ENCODE measurements around the gene CAPN2.

CAPN2 gene

DNA sequence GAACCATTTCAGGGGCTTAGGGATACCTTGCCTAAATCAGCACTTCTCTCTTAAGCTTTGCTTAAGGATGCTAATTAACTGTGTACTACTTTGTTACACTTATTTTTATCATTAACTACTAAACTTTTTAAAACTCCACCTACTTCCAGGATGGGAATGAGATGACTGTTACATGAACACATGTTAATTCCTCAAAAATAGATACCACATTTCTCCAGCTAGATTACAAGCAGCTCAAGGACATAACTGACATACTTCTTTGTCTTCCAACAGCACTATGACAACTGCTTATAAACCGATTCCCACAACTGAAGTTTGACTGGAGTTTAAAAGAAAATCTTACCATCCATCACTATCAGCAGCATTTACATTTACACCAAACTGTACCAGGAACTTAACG is 79.7 kb downstream of the CAPN2 start:
- H2BK5ac ChIP-seq (ENCODE audit: low read length), result no peak overlapping the region
- no peak overlapping the region for H4K91ac ChIP-seq (ENCODE audit: low read depth, low read length, poor library complexity)
- no peak overlapping the region for H3K18ac ChIP-seq (ENCODE audit: low read length)
- H4K8ac ChIP-seq (ENCODE audit: low read depth, low read length), result no peak overlapping the region
- H3K4me1 ChIP-seq (ENCODE audit: control insufficient read depth in 2 of 2, insufficient read depth in 1 of 2, low read depth in 1 of 2, low read length in 2 of 2), result no peaks in the 10 kb centered on the region
- H3K27me3 ChIP-seq (ENCODE audit: control insufficient read depth in 3 of 3, insufficient read depth in 3 of 3, low read depth in 1 of 3, low read length in 3 of 3), result no peaks in the 10 kb centered on the region
- no peak overlapping the region for H3K23ac ChIP-seq (ENCODE audit: low read depth, low read length, poor library complexity)
- H3K4me2 ChIP-seq (ENCODE audit: insufficient read depth, low read length, poor library complexity, severe bottlenecking), result no peak overlapping the region
- WGBS, 2 donors (ENCODE audit: extremely low coverage in 2 of 2, insufficient read length in 2 of 2, insufficient replicate concordance in 1 of 2), result no CpG with 5 or more reads among the region's 2 CpGs
- H2AK5ac ChIP-seq (ENCODE audit: low read depth, low read length), result no peak overlapping the region
- DNase-seq (ENCODE audit: low spot score), result no peak
- H3K9me3 ChIP-seq (replicated peaks in 1 of 2; ENCODE audit: control insufficient read depth in 2 of 2, insufficient read depth in 1 of 2, low read depth in 1 of 2, low read length in 2 of 2), result peaks cover 0 to 2% of the 10 kb centered on the region in 2 donors
- H3K4me3 ChIP-seq (ENCODE audit: low read length in 2 of 2), result no peak overlapping the region
- no peak overlapping the region for H2BK120ac ChIP-seq (ENCODE audit: low read depth, low read length)
- no peak overlapping the region for H3K14ac ChIP-seq (ENCODE audit: low read length)
- H3K4ac ChIP-seq (ENCODE audit: low read length), result no peak overlapping the region
- no peak overlapping the region for H3K9ac ChIP-seq (ENCODE audit: low read depth, low read length, poor library complexity)
- H2BK12ac ChIP-seq (ENCODE audit: low read length), result no peak overlapping the region
- H2BK15ac ChIP-seq (ENCODE audit: low read length), result no peak overlapping the region
- H2AFZ ChIP-seq (ENCODE audit: low read length), result no peak overlapping the region
- H3K36me3 ChIP-seq (replicated peaks in 1 of 2; ENCODE audit: control insufficient read depth in 2 of 2, insufficient read depth in 2 of 2, low read length in 2 of 2), result peaks cover 14 to 100% of the 10 kb centered on the region in 2 donors
- H3K79me1 ChIP-seq (ENCODE audit: low read depth, low read length), result peaks cover 2% of the 10 kb centered on the region
- H3K27ac ChIP-seq (replicated peaks; ENCODE audit: low read length), result no peak overlapping the region

DNA sequence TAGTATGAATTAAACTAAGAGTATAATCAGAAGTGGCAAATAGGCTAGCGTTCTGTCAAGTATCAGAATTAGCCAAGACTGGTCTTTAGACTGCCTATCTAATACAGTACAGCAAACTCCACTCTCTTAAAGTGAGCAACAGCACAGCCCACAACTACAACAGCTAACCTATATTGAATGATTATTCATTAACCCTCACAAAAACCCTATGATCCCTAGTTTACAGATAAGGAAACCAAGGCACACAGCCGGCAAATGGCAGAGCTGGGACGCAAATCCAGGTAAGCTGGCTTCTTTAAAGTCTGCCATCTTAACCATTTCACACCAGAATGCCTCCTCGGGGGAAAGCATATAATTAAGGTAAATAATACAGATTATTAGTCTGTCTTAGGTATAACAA is 81.4 kb downstream of the CAPN2 start:
- no peak overlapping the region for H3K4ac ChIP-seq (ENCODE audit: low read length)
- no peak overlapping the region for H2AFZ ChIP-seq (ENCODE audit: low read length)
- peaks cover 20 to 100% of the 10 kb centered on the region in 2 donors for H3K36me3 ChIP-seq (replicated peaks in 1 of 2; ENCODE audit: control insufficient read depth in 2 of 2, insufficient read depth in 2 of 2, low read length in 2 of 2)
- no peak overlapping the region for H3K18ac ChIP-seq (ENCODE audit: low read length)
- H2BK5ac ChIP-seq (ENCODE audit: low read length), result no peak overlapping the region
- WGBS, 2 donors (ENCODE audit: extremely low coverage in 2 of 2, insufficient read length in 2 of 2, insufficient replicate concordance in 1 of 2), result no CpG with 5 or more reads among the region's 4 CpGs
- no peaks in the 10 kb centered on the region for H3K4me1 ChIP-seq (ENCODE audit: control insufficient read depth in 2 of 2, insufficient read depth in 1 of 2, low read depth in 1 of 2, low read length in 2 of 2)
- no peak overlapping the region for H2BK120ac ChIP-seq (ENCODE audit: low read depth, low read length)
- H3K27ac ChIP-seq (replicated peaks; ENCODE audit: low read length), result no peak overlapping the region
- no peak overlapping the region for H2AK5ac ChIP-seq (ENCODE audit: low read depth, low read length)
- no peak overlapping the region for H2BK12ac ChIP-seq (ENCODE audit: low read length)
- H3K23ac ChIP-seq (ENCODE audit: low read depth, low read length, poor library complexity), result no peak overlapping the region
- DNase-seq (ENCODE audit: low spot score), result no peak
- H3K4me2 ChIP-seq (ENCODE audit: insufficient read depth, low read length, poor library complexity, severe bottlenecking), result no peak overlapping the region
- no peak overlapping the region for H3K9ac ChIP-seq (ENCODE audit: low read depth, low read length, poor library complexity)
- H4K91ac ChIP-seq (ENCODE audit: low read depth, low read length, poor library complexity), result no peak overlapping the region
- peaks cover 0 to 2% of the 10 kb centered on the region in 2 donors for H3K9me3 ChIP-seq (replicated peaks in 1 of 2; ENCODE audit: control insufficient read depth in 2 of 2, insufficient read depth in 1 of 2, low read depth in 1 of 2, low read length in 2 of 2)
- no peak overlapping the region for H4K8ac ChIP-seq (ENCODE audit: low read depth, low read length)
- no peak overlapping the region for H2BK15ac ChIP-seq (ENCODE audit: low read length)
- H3K27me3 ChIP-seq (ENCODE audit: control insufficient read depth in 3 of 3, insufficient read depth in 3 of 3, low read depth in 1 of 3, low read length in 3 of 3), result no peaks in the 10 kb centered on the region
- H3K14ac ChIP-seq (ENCODE audit: low read length), result no peak overlapping the region
- peaks cover 2% of the 10 kb centered on the region for H3K79me1 ChIP-seq (ENCODE audit: low read depth, low read length)
- no peak overlapping the region for H3K4me3 ChIP-seq (ENCODE audit: low read length in 2 of 2)

GRCh38 chr1:223794136-223794880 is 82.0 kb downstream of the CAPN2 start:
- Histone ChIP-seq H3K14ac (ENCODE audit: low read length) (no peak overlapping the region), H3K4me2 (ENCODE audit: insufficient read depth, low read length, poor library complexity, severe bottlenecking) (no peak overlapping the region), H3K27ac (replicated peaks; ENCODE audit: low read length) (no peak overlapping the region), H3K4me3 (ENCODE audit: low read length in 2 of 2) (no peak overlapping the region), H3K9ac (ENCODE audit: low read depth, low read length, poor library complexity) (no peak overlapping the region), H2BK120ac (ENCODE audit: low read depth, low read length) (no peak overlapping the region), H3K27me3 (ENCODE audit: control insufficient read depth in 3 of 3, insufficient read depth in 3 of 3, low read depth in 1 of 3, low read length in 3 of 3) (no peaks in the 10 kb centered on the region), H4K8ac (ENCODE audit: low read depth, low read length) (no peak overlapping the region), H3K4me1 (ENCODE audit: control insufficient read depth in 2 of 2, insufficient read depth in 1 of 2, low read depth in 1 of 2, low read length in 2 of 2) (no peaks in the 10 kb centered on the region), H2AK5ac (ENCODE audit: low read depth, low read length) (no peak overlapping the region), H3K79me1 (ENCODE audit: low read depth, low read length) (no peaks in the 10 kb centered on the region), H2BK12ac (ENCODE audit: low read length) (no peak overlapping the region), H3K9me3 (replicated peaks in 1 of 2; ENCODE audit: control insufficient read depth in 2 of 2, insufficient read depth in 1 of 2, low read depth in 1 of 2, low read length in 2 of 2) (no peaks in the 10 kb centered on the region), H2BK15ac (ENCODE audit: low read length) (no peak overlapping the region), H3K36me3 (replicated peaks in 1 of 2; ENCODE audit: control insufficient read depth in 2 of 2, insufficient read depth in 2 of 2, low read length in 2 of 2) (peaks cover 18 to 100% of the 10 kb centered on the region in 2 donors), H4K91ac (ENCODE audit: low read depth, low read length, poor library complexity) (no peak overlapping the region), H2BK5ac (ENCODE audit: low read length) (no peak overlapping the region), H3K18ac (ENCODE audit: low read length) (no peak overlapping the region), H3K23ac (ENCODE audit: low read depth, low read length, poor library complexity) (no peak overlapping the region), H2AFZ (ENCODE audit: low read length) (no peak overlapping the region), H3K4ac (ENCODE audit: low read length) (no peak overlapping the region)
- WGBS, 2 donors (ENCODE audit: extremely low coverage in 2 of 2, insufficient read length in 2 of 2, insufficient replicate concordance in 1 of 2), result no CpG with 5 or more reads among the region's 9 CpGs
- DNase-seq (ENCODE audit: low spot score), result no peak

- Histone ChIP-seq H3K4me3 (ENCODE audit: low read length in 2 of 2) (no peak overlapping the region), H2BK12ac (ENCODE audit: low read length) (no peak overlapping the region), H3K4me1 (ENCODE audit: control insufficient read depth in 2 of 2, insufficient read depth in 1 of 2, low read depth in 1 of 2, low read length in 2 of 2) (no peaks in the 10 kb centered on the region), H3K9ac (ENCODE audit: low read depth, low read length, poor library complexity) (no peak overlapping the region), H2AFZ (ENCODE audit: low read length) (no peak overlapping the region), H3K27me3 (ENCODE audit: control insufficient read depth in 3 of 3, insufficient read depth in 3 of 3, low read depth in 1 of 3, low read length in 3 of 3) (no peaks in the 10 kb centered on the region), H4K91ac (ENCODE audit: low read depth, low read length, poor library complexity) (no peak overlapping the region), H3K27ac (replicated peaks; ENCODE audit: low read length) (no peak overlapping the region), H3K18ac (ENCODE audit: low read length) (no peak overlapping the region), H4K8ac (ENCODE audit: low read depth, low read length) (no peak overlapping the region), H2BK15ac (ENCODE audit: low read length) (no peak overlapping the region), H3K4me2 (ENCODE audit: insufficient read depth, low read length, poor library complexity, severe bottlenecking) (no peak overlapping the region), H2BK5ac (ENCODE audit: low read length) (no peak overlapping the region), H2BK120ac (ENCODE audit: low read depth, low read length) (no peak overlapping the region), H3K23ac (ENCODE audit: low read depth, low read length, poor library complexity) (no peak overlapping the region), H3K4ac (ENCODE audit: low read length) (no peak overlapping the region), H3K14ac (ENCODE audit: low read length) (no peak overlapping the region), H3K9me3 (replicated peaks in 1 of 2; ENCODE audit: control insufficient read depth in 2 of 2, insufficient read depth in 1 of 2, low read depth in 1 of 2, low read length in 2 of 2) (no peaks in the 10 kb centered on the region), H3K36me3 (replicated peaks in 1 of 2; ENCODE audit: control insufficient read depth in 2 of 2, insufficient read depth in 2 of 2, low read length in 2 of 2) (peaks cover 20 to 100% of the 10 kb centered on the region in 2 donors), H2AK5ac (ENCODE audit: low read depth, low read length) (no peak overlapping the region), H3K79me1 (ENCODE audit: low read depth, low read length) (no peaks in the 10 kb centered on the region)
- DNase-seq (ENCODE audit: low spot score), result no peak
- WGBS, 2 donors (ENCODE audit: extremely low coverage in 2 of 2, insufficient read length in 2 of 2, insufficient replicate concordance in 1 of 2), result no CpG with 5 or more reads among the region's 7 CpGs
Observed at GRCh38 chr1:223796210-223796609, 83.9 kb downstream of the CAPN2 start.

Measured in neuronal stem cell (in vitro differentiated cells).